ENCODE data around the gene KLF8. TPM values are rescaled to one million over a fixed set of nuclear protein-coding genes. Genes with fewer than 3 reads are reported as not detected.

Gene KLF8
- total and polyA plus RNA-seq, 9 donors: 9.5 to 25.1 (median 13.6) TPM

GRCh38 chrX:56231537-56232090 lies 542 bp upstream of the KLF8 start:
- 43 to 53% (median 49%) methylated on average over 10 of the region's 10 CpGs for WGBS, 3 donors
- Histone ChIP-seq H3K4me3 (peak overlapping the region; percentile 53), H3K36me3 (no peaks in the 10 kb centered on the region), H3K27me3 (no peaks in the 10 kb centered on the region), H3K4me1 (ENCODE audit: insufficient read depth) (peaks cover 2% of the 10 kb centered on the region), H3K27ac (no peak overlapping the region), H3K9me3 (no peaks in the 10 kb centered on the region)
- DNase-seq: no peak
- intact Hi-C loops (cut with DNase I): loop anchor here in 1 of 4 donors (10.0 kb wide), 1 partner anchor 517 kb away; the partner anchor contains the start of gene RRAGB
- TF ChIP-seq CTCF (IDR thresholded peaks at IDR 0.05) (no peak), EP300 (IDR thresholded peaks at IDR 0.05) (no peak), POLR2A (IDR thresholded peaks at IDR 0.05) (no peak)

- no peak for TF ChIP-seq POLR2A (IDR thresholded peaks at IDR 0.05)
- no peak for TF ChIP-seq CTCF (IDR thresholded peaks at IDR 0.05)
- TF ChIP-seq EP300 (IDR thresholded peaks at IDR 0.05): no peak
- Histone ChIP-seq H3K9me3 (no peaks in the 10 kb centered on the region), H3K4me1 (ENCODE audit: insufficient read depth) (peaks cover 2% of the 10 kb centered on the region), H3K27me3 (no peaks in the 10 kb centered on the region), H3K36me3 (no peaks in the 10 kb centered on the region), H3K27ac (peak overlapping the region; percentile 64 to 80), H3K4me3 (peak overlapping the region; percentile 53)
- DNase-seq: peak; percentile 24 to 41 (median 26)
- 30 to 42% (median 39%) methylated on average over 17 of the region's 17 CpGs for WGBS, 3 donors
- intact Hi-C loops (cut with DNase I): loop anchor here in 1 of 4 donors (10.0 kb wide), 1 partner anchor 518 kb away; the partner anchor contains the start of gene RRAGB
Observed at GRCh38 chrX:56233100-56233499, 944 bp downstream of the KLF8 start.

- no peaks in the 10 kb centered on the region for H3K9me3 ChIP-seq
- TF ChIP-seq CTCF (IDR thresholded peaks at IDR 0.05) (no peak), EP300 (IDR thresholded peaks at IDR 0.05) (no peak), POLR2A (IDR thresholded peaks at IDR 0.05) (peak; percentile 23)
- WGBS, 3 donors: 11 to 16% (median 13%) methylated on average over 8 of the region's 8 CpGs
Observed at GRCh38 chrX:56233682-56234081, 1.5 kb downstream of the KLF8 start.

GRCh38 chrX:56248492-56248891 lies 16.3 kb downstream of the KLF8 start:
- DNase-seq: peak; percentile 36 to 65 (median 52)
- no peak overlapping the region for H3K27ac ChIP-seq
- no peaks in the 10 kb centered on the region for H3K9me3 ChIP-seq
- no peak overlapping the region for H3K4me3 ChIP-seq
- WGBS, 3 donors: 5 to 8% (median 6%) methylated on average over 5 of the region's 5 CpGs
- H3K27me3 ChIP-seq: no peaks in the 10 kb centered on the region
- H3K4me1 ChIP-seq (ENCODE audit: insufficient read depth): no peaks in the 10 kb centered on the region
- no peak for TF ChIP-seq POLR2A (IDR thresholded peaks at IDR 0.05)
- peak in 1 of 3 donors; percentile 37 for TF ChIP-seq CTCF (IDR thresholded peaks at IDR 0.05)
- intact Hi-C loops (cut with DNase I): no loop called here
- H3K36me3 ChIP-seq: no peaks in the 10 kb centered on the region

More at GRCh38 chrX:56233682-56234081, 1.5 kb downstream of the KLF8 start:
- Histone ChIP-seq H3K4me3 (peak overlapping the region; percentile 53), H3K36me3 (no peaks in the 10 kb centered on the region), H3K4me1 (ENCODE audit: insufficient read depth) (peaks cover 2% of the 10 kb centered on the region), H3K27me3 (no peaks in the 10 kb centered on the region), H3K27ac (peak overlapping the region; percentile 64 to 80)
- DNase-seq: peak; percentile 63 to 69 (median 66)
- intact Hi-C loops (cut with DNase I): loop anchor here in 1 of 4 donors (10.0 kb wide), 1 partner anchor 519 kb away; the partner anchor contains the start of gene RRAGB

Measured in ovary (tissue), 9 donors.